BE2C (cell line): Measurements from ENCODE around the gene DNAAF8.

Experiments
- DNase-seq: peaks from one replicate; pipeline ENCODE4 v3.0.0-alpha.2; 2020
- H3K27me3 ChIP-seq: fragments of 250-450 bp; sonication (Bioruptor Pico); 2 replicates; pipeline ENCODE4 v1.5.1; 2020; ENCODE audit warnings: mild to moderate bottlenecking
- H3K36me3 ChIP-seq: fragments of 250-450 bp; sonication (Bioruptor Pico); 2 replicates; pipeline ENCODE4 v1.5.1; 2020; ENCODE audit warnings: mild to moderate bottlenecking
- H3K4me1 ChIP-seq: fragments of 250-450 bp; sonication (Bioruptor Pico); 2 replicates; pipeline ENCODE4 v1.5.1; 2020
- H3K4me3 ChIP-seq: 2 replicates; pipeline ENCODE4 v1.5.1; 2011; ENCODE audit warnings: low read depth, low read length
- H3K9me3 ChIP-seq: fragments of 250-450 bp; sonication (Bioruptor Pico); 2 replicates; pipeline ENCODE4 v1.5.1; 2020
- TF ChIP-seq, protein P1 (sequence below): IDR thresholded peaks from 2 replicates; pipeline ENCODE4 v1.5.1; 2012; ENCODE audit warnings: mild to moderate bottlenecking, low read depth, low read length

DNAAF8 gene

GRCh38 chr16:4690946-4691665, 43.2 kb upstream of the DNAAF8 start:
- H3K36me3 ChIP-seq, result peaks cover 18% of the 10 kb centered on the region
- peaks cover 4% of the 10 kb centered on the region; the same call in 1 of the 2 replicates for H3K4me1 ChIP-seq
- DNase-seq, result no peak
- H3K4me3 ChIP-seq, result no peak overlapping the region
- TF ChIP-seq, protein P1, sequence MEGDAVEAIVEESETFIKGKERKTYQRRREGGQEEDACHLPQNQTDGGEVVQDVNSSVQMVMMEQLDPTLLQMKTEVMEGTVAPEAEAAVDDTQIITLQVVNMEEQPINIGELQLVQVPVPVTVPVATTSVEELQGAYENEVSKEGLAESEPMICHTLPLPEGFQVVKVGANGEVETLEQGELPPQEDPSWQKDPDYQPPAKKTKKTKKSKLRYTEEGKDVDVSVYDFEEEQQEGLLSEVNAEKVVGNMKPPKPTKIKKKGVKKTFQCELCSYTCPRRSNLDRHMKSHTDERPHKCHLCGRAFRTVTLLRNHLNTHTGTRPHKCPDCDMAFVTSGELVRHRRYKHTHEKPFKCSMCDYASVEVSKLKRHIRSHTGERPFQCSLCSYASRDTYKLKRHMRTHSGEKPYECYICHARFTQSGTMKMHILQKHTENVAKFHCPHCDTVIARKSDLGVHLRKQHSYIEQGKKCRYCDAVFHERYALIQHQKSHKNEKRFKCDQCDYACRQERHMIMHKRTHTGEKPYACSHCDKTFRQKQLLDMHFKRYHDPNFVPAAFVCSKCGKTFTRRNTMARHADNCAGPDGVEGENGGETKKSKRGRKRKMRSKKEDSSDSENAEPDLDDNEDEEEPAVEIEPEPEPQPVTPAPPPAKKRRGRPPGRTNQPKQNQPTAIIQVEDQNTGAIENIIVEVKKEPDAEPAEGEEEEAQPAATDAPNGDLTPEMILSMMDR, result no peak
- H3K9me3 ChIP-seq, result no peaks in the 10 kb centered on the region
- no peaks in the 10 kb centered on the region for H3K27me3 ChIP-seq

GRCh38 chr16:4691666-4692412, 42.5 kb upstream of the DNAAF8 start:
- Histone ChIP-seq H3K36me3 (peaks cover 19% of the 10 kb centered on the region), H3K4me3 (no peak overlapping the region), H3K27me3 (no peaks in the 10 kb centered on the region), H3K4me1 (peaks cover 4% of the 10 kb centered on the region; the same call in 1 of the 2 replicates), H3K9me3 (no peaks in the 10 kb centered on the region)
- DNase-seq, result no peak
- TF ChIP-seq, protein P1, result no peak

GRCh38 chr16:4692460-4693295, 41.7 kb upstream of the DNAAF8 start:
- no peaks in the 10 kb centered on the region for H3K9me3 ChIP-seq
- DNase-seq, result no peak
- H3K4me1 ChIP-seq, result peaks cover 2% of the 10 kb centered on the region; the same call in 1 of the 2 replicates
- H3K27me3 ChIP-seq, result no peaks in the 10 kb centered on the region
- TF ChIP-seq, protein P1, result no peak
- peak overlapping the region; percentile 76 for H3K4me3 ChIP-seq
- H3K36me3 ChIP-seq, result peaks cover 22% of the 10 kb centered on the region

DNA sequence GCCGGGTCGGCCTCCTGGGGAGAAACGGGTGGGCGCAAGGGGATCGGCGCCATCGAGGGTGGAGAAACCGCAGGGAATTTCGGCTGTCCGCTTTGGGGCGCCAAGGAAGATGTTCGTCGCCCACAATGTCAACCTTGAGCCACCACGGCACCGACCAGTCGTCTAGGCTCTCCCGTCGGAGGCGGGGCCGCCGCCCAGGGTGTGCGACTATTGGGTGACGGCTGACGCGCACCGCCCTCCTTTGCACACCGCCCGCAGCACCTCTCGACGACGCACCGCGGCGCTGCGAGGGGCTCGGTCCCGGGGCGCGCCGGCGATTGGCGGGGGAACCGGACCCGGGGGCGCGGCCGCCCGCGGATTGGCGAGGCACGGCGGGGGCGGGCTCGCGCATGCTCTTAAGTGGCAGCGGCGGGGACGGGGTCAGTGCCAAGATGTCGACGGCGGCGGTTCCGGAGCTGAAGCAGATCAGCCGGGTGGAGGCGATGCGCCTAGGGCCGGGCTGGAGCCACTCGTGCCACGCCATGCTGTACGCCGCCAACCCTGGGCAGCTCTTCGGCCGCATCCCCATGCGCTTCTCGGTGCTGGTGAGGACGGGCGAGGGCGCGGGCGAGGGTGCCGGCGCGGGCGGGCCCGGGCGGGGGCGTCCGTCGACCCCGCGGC, 40.9 kb upstream of the DNAAF8 start, which contains the start of gene NUDT16L1:
Gene NUDT16L1, plus strand, starts transcription at position 267 of the 660 bp plus-strand sequence. Its CDS starts 165 bp downstream, at position 432.
- Histone ChIP-seq H3K36me3 (peaks cover 22% of the 10 kb centered on the region), H3K4me3 (peak within 1 kb of the TSS; percentile 76), H3K27me3 (no peaks in the 10 kb centered on the region), H3K9me3 (no peaks in the 10 kb centered on the region), H3K4me1 (no peaks in the 10 kb centered on the region; the same call in 1 of the 2 replicates)
- peak; percentile 98 for DNase-seq
- TF ChIP-seq, protein P1, result no peak

- TF ChIP-seq, protein P1, result no peak
- no peaks in the 10 kb centered on the region for H3K9me3 ChIP-seq
- H3K4me1 ChIP-seq, result no peaks in the 10 kb centered on the region; the same call in 1 of the 2 replicates
- DNase-seq, result peak; percentile 60
- peak overlapping the region; percentile 76 for H3K4me3 ChIP-seq
- H3K27me3 ChIP-seq, result no peaks in the 10 kb centered on the region
- peaks cover 28% of the 10 kb centered on the region for H3K36me3 ChIP-seq
These were observed 40.2 kb upstream of the DNAAF8 start for GRCh38 chr16:4693956-4694641.
